H1 (cell line): ENCODE measurements around the gene RASAL2.

Experiments used
- BCL11A ChIP-seq, 2 experiments: IDR thresholded peaks; one replicate each; pipeline ENCODE4 v1.6.1; 2011; ENCODE audit warnings: low read depth in 2 of 2, low read length in 2 of 2, mild to moderate bottlenecking in 2 of 2
- EP300 ChIP-seq, 2 experiments: IDR thresholded peaks; 1 replicate in 1 of 2; 2 replicates in 1 of 2; pipeline ENCODE4 v1.6.1; 2011 to 2012; ENCODE audit warnings: low read depth in 2 of 2, low read length in 2 of 2, mild to moderate bottlenecking in 2 of 2, borderline replicate concordance in 1 of 2, inconsistent platforms in 1 of 2, moderate library complexity in 1 of 2
- MAFK ChIP-seq: IDR thresholded peaks from 2 replicates; pipeline ENCODE4 v1.6.1; 2012; ENCODE audit warnings: low read depth, mild to moderate bottlenecking, improper control_type of control experiment, low read length
- POLR2AphosphoS5 ChIP-seq: IDR thresholded peaks from 2 replicates; pipeline ENCODE4 v1.6.1; 2011; ENCODE audit warnings: low read depth, low read length
- TCF12 ChIP-seq: IDR thresholded peaks from 2 replicates; pipeline ENCODE4 v1.6.1; 2011; ENCODE audit warnings: low read depth, mild to moderate bottlenecking, low read length
- YY1 ChIP-seq: IDR thresholded peaks from 2 replicates; pipeline ENCODE4 v1.6.1; 2011; ENCODE audit warnings: low read depth, mild to moderate bottlenecking, low read length
- TF ChIP-seq, protein P1 (sequence below), 3 experiments: IDR thresholded peaks; 1 replicate in 2 of 3; 2 replicates in 1 of 3; pipeline versions ENCODE4 v1.5.1 to v1.6.1; 2011; ENCODE audit warnings: low read length in 3 of 3, mild to moderate bottlenecking in 3 of 3, inconsistent platforms in 2 of 3, low read depth in 1 of 3, moderate library complexity in 1 of 3; ENCODE audit not compliant: insufficient read depth in 1 of 3; ENCODE audit errors: control extremely low read depth in 1 of 3

DNA sequence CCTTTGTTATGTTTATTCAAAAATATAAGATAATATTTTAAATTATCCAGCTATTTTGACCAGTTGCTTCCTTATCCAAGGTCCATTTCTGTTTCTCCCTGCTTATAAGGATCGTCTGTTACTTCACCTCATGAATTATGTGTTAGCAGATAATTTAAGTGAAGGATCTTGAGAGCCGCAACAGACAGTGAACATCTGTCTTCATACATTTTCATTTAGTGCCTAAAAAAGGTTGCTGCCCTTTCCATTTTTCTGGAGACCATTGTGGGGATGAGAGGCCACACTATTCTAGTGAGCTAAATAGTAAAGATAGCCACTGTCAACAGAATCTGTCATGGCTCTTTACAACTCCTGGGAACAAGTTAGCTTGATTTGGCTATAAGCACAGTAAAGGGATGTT lies 248.8 kb downstream of the RASAL2 start:
- TF ChIP-seq EP300 (IDR thresholded peaks at IDR 0.05; ENCODE audit: borderline replicate concordance in 1 of 2, low read depth in 2 of 2, low read length in 2 of 2) (no peak), YY1 (no peak), TCF12 (no peak), POLR2AphosphoS5 (no peak), MAFK (no peak), BCL11A (IDR thresholded peaks at IDR 0.05; ENCODE audit: low read depth in 2 of 2, low read length in 2 of 2) (no peak)
- TF ChIP-seq, protein P1, sequence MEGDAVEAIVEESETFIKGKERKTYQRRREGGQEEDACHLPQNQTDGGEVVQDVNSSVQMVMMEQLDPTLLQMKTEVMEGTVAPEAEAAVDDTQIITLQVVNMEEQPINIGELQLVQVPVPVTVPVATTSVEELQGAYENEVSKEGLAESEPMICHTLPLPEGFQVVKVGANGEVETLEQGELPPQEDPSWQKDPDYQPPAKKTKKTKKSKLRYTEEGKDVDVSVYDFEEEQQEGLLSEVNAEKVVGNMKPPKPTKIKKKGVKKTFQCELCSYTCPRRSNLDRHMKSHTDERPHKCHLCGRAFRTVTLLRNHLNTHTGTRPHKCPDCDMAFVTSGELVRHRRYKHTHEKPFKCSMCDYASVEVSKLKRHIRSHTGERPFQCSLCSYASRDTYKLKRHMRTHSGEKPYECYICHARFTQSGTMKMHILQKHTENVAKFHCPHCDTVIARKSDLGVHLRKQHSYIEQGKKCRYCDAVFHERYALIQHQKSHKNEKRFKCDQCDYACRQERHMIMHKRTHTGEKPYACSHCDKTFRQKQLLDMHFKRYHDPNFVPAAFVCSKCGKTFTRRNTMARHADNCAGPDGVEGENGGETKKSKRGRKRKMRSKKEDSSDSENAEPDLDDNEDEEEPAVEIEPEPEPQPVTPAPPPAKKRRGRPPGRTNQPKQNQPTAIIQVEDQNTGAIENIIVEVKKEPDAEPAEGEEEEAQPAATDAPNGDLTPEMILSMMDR (IDR thresholded peaks at IDR 0.05; ENCODE audit: control extremely low read depth in 1 of 3, insufficient read depth in 1 of 3, low read depth in 1 of 3, low read length in 3 of 3) = no peak
